NCI-H187 (cell line): ENCODE measurements around the gene SLC1A7.
"Not testable (repeated sequence)": the region's sequence is repeated elsewhere in the genome, so short reads cannot be mapped to it uniquely, and the experiment has no call there.

Experiments used
- DNase-seq, 2 experiments: peaks; one replicate each; lab custom pipeline; 2025; lab: John Stamatoyannopoulos, UW

The SLC1A7 gene

GRCh38 chr1:53142226-53142853 is at the start of gene SLC1A7:
Gene SLC1A7, minus strand, starts transcription at chr1:53142638. Its CDS starts 189 bp downstream, at chr1:53142449.
- no peak for DNase-seq

GRCh38 chr1:53190210-53190611 is 47.8 kb upstream of the SLC1A7 start:
- DNase-seq: no peak

DNA sequence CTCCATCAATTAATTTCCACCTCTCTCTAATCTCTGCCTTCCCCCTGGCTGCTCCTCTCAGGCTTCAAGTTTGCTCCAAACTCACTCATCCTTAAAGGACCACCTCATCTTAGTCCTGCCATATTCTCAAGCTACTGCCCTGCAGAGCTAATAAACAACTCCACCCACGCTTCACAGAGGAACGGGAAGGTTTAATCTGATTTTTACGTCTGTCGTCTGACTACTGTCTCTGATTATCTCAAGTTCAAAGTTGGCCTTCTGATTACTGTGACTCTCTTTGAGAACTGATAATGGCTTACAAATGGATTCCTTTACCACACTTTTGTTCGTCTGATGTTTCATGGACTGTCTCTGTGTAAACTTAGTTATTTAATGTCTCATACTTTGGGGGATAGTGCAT is 46.6 kb upstream of the SLC1A7 start:
- no peak for DNase-seq

DNA sequence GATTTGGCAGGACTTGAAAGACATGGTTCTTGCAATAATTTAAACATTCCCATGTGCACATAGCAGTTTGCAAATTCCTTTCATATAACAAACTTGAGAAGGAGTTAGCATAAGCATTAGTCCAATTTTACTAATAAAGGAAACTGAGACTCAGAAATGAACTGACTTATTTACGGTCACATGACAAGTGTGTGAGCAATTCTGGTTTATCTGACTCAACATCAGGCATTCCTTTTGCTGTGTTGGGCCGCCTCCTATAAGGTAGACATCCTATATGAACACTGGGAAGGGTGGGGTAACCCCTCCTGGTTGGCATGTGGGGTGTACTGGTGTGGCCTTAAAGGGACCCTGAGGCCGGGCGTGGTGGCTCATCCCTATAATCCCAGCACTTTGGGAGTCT is 45.7 kb upstream of the SLC1A7 start:
- no peak for DNase-seq

- no peak for DNase-seq
Observed at GRCh38 chr1:53187401-53187800, 45.0 kb upstream of the SLC1A7 start.

GRCh38 chr1:53186533-53186932 is 44.1 kb upstream of the SLC1A7 start:
- DNase-seq: no peak

DNA sequence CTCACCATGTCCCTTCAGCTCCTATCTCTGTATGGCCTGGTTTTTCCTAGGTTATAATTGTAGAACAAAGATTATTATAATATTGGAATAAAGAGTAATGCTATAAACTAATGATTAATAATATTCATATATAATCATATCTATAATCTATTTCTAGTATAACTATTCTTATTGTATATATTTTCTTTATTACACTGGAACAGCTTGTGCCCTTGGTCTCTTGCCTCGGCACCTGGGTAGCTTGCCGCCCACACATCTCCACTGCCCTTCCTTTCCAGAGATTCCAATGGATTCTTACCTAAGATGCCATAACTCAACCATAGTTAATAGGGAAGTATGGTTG is 43.5 kb upstream of the SLC1A7 start:
- DNase-seq: not testable (repeated sequence)

DNA sequence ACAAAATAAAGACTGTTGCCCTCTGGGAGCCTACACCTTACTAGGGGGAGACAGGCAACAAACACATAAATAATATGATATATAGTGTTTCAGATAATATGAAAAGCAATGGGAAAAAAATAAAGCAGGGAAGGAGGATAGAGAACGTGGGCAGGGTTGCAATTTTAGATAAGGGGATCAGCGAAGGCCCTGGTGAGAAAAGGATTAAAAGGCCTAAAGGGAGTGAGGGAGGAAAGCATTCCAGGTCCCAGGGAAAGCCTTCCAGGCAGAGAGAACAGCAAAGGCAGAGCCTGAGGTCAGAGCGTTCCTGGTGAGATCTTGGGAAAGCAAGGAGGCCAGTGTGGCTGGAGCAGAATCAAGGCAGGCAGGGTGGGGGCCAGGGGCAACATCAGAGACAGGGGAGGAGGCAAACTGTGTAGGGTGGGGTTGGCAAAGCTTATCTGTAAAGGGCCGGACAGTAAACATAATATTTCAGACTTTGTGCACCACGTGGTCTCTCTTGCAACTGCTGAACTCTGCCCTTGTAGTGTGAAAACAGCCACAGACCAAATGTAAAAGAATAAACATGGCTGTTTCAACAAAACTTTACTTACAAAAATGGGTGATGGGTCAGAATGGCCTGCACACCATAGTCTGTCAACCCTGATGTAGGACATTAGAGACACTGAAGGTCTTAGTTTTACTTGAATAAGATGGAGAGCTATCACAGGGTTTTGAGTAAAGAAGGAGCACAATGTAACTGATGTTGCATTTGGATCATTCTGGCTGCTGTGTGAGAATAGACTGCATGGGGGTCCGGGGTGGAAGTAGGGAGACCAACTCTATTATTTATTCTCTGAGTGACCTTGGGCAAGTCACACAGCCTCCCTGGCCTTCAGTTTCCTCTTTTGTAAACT is 40.9 kb upstream of the SLC1A7 start:
- no peak for DNase-seq

- no peak for DNase-seq
Observed at GRCh38 chr1:53182716-53183094, 40.3 kb upstream of the SLC1A7 start.

- peak; percentile 20 to 41 for DNase-seq
Observed at GRCh38 chr1:53182111-53182593, 39.7 kb upstream of the SLC1A7 start.

GRCh38 chr1:53180951-53181350 is 38.5 kb upstream of the SLC1A7 start:
- DNase-seq: no peak

DNA sequence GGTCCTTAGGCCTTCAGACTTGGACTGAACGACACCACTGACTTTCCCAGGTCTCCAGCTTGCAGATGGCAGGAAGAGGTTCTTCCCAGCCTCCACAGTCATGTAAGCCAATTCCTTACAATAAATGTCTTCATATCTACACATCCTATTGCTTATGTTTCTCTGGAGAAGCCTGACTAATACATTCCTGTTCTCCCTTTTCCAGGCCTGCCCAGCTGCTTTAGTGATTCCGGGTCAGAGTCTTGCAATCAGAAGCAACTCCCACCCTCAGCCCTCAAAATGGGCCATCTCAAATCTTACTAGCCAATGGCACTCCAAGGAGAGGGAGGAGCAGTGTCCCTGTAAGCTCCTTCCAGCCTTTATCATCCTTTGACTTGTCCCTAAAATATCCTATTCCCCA is 37.8 kb upstream of the SLC1A7 start:
- DNase-seq: no peak

GRCh38 chr1:53176452-53177208 is 34.2 kb upstream of the SLC1A7 start:
- peak in 1 of 2 experiments; percentile 14 for DNase-seq

GRCh38 chr1:53174971-53175913 is 32.8 kb upstream of the SLC1A7 start:
- no peak for DNase-seq

GRCh38 chr1:53172426-53173128 is 30.1 kb upstream of the SLC1A7 start:
- DNase-seq: peak in 1 of 2 experiments; percentile 23

- DNase-seq: no peak
Observed at GRCh38 chr1:53166912-53167311, 24.5 kb upstream of the SLC1A7 start.

- DNase-seq: no peak
Observed at GRCh38 chr1:53166366-53166765, 23.9 kb upstream of the SLC1A7 start.

- DNase-seq: no peak
Observed at GRCh38 chr1:53165408-53165961, 23.0 kb upstream of the SLC1A7 start.

DNA sequence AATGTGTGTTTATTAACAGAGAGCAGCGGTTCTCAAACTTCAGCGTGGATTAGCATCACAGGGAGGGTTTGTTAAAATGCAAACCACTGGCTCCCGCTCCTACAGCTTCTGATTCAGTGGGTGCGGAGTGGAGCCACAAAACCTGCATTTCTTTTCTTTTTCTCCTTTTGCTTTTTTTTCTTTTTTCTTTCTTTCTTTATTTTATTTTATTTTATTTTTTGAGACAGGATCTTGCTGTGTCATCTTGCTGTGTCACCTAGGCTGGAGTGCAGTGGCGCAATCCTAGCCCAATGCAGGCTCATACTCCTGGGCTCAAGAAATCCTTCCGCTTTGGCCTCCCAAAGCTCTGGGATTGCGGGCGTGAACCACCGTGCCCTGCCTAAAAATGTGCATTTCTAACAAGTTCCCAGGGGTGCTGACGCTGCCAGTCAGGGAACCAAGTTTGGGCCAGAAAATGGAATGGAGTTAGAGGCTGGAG is 20.9 kb upstream of the SLC1A7 start:
- no peak for DNase-seq

DNA sequence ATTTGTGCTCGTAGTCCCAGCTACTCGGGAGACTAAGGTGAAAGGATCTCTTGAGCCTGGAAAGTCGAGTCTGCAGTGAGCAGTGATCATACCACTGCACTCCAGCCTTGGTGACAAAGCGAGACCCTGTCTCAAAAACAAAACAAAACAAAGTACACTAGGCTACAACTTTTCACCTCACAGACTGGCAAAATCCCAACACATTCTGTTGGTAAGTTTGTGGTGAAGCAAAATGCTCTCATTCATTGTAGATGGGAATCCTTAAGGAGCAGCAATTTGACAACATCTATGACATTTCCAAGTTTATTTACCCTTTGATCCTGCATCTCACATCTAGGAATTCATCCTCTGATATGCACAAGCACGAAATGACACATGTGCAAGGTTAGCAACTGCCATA is 20.2 kb upstream of the SLC1A7 start:
- DNase-seq: no peak
